GM19023 (cell line): ENCODE results near the gene UAP1L1.

Experiments
- ATAC-seq: cut with Tn5 transposase; IDR thresholded peaks from one replicate; pipeline ENCODE4 v1.9.1; 2021; ENCODE audit warnings: mild to moderate bottlenecking, moderate library complexity; ENCODE audit not compliant: unreplicated experiment

Gene UAP1L1

DNA sequence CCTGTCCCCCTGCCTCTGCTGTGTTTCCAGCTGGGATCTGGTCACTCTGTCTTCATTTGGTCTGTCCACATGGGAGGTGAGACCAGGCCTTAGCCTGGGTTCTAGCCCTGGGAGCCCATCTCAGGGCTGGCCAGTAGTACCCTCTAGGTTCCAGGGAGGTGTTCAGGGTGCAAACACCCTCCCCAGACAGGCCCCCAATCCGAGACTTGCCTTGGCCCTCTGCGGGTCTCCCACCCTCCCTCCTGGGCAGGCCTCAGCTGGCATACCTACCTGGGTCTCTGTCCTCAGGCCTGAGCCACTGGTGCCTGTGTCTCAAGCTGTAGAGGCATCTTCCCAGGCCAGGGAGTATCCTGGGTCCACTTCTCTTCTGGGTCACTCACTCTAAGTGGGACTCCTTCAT, 6.0 kb upstream of the UAP1L1 start:
- no peak for ATAC-seq

DNA sequence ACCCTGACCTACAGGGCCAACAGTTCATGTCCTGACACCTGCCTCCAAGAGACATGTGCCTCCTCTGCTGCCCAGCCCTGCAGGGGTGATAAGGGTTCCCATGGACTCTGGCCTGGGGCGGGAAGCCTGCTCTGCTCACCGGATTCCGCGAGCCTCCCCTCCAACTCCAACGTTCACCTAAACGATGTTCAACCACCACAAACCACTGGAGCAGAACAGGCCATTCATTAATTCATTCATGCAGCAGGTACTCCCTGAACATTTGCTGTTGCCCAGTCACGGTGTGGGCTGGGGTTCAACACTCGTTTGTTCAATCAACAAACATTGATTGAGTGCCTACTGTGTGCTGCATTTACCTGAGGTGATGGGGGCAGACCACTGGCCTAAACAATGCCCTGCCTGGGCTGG, 3.3 kb upstream of the UAP1L1 start:
- no peak for ATAC-seq

DNA sequence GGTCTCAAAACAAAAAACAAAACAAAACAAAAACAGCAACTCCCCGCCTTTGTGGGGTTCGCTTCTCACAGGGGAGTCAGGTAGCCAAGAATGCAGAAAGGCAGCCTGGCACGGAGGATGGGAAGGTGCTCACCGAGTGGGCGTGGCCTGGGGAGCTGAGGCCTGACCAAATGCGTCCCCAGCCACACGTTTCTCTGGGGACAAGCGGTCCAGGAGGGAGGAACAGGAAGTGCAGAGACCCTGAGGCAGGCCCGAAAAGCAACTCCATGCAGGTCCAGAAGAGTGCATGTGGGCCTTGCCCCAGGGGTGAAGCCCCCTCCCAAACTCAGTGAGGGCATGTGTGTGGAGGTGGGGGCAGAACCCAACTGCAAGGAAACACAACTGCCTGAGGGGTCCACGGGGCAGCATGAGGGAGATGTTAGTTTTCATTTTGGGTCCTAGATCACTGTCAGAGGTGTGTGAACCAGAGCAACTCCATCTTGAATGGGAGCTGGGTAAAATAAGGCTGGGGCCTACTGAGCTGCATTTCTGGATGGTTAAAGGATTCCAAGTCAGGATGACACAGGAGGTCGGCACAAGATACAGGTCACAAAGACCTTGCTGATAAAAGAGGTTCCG, 2.6 kb upstream of the UAP1L1 start:
- ATAC-seq, result no peak

GRCh38 chr9:137075275-137075775, 2.0 kb upstream of the UAP1L1 start:
- no peak for ATAC-seq

DNA sequence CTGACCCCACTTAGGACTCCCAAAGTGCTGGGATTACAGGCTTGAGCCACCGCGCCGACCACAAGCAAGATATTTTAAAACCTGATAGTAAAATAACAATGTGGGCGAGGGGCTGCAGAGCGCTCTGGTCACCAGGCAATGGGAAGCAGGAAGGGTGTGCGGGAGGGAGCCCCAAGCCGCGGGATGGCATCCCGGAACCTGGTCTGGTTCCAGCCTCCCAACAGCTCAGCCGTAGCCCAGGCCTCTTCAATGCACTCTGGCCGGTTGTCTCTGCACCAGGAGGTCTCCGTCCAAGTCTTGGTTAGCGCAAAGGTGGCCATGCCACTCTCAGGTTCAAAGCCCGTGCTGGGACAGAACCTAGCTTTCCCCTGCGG, 694 bp upstream of the UAP1L1 start:
- no peak for ATAC-seq

GRCh38 chr9:137077758-137078693, 709 bp downstream of the UAP1L1 start:
- ATAC-seq, result peak; percentile 17

GRCh38 chr9:137078701-137079400, 1.5 kb downstream of the UAP1L1 start:
- no peak for ATAC-seq

DNA sequence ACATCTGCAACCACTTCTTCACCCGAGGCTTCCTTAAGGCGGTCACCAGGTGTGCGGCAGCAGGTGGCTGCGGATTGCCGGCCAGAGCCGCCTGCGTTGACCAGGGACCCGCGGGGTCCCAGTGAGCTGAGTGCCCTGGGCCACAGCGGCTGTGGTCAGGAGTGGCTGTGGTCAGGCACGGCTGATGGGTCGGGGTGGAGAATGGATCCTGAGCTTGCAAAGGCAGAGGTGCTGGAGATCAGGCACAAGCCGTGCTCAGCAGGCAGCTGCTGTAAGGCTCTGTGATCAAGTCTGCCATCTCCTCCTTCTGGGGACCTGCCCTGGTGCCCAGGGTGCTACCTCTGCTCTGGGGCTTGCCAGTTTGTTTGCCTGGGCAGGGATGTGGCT, 2.1 kb downstream of the UAP1L1 start:
- no peak for ATAC-seq

DNA sequence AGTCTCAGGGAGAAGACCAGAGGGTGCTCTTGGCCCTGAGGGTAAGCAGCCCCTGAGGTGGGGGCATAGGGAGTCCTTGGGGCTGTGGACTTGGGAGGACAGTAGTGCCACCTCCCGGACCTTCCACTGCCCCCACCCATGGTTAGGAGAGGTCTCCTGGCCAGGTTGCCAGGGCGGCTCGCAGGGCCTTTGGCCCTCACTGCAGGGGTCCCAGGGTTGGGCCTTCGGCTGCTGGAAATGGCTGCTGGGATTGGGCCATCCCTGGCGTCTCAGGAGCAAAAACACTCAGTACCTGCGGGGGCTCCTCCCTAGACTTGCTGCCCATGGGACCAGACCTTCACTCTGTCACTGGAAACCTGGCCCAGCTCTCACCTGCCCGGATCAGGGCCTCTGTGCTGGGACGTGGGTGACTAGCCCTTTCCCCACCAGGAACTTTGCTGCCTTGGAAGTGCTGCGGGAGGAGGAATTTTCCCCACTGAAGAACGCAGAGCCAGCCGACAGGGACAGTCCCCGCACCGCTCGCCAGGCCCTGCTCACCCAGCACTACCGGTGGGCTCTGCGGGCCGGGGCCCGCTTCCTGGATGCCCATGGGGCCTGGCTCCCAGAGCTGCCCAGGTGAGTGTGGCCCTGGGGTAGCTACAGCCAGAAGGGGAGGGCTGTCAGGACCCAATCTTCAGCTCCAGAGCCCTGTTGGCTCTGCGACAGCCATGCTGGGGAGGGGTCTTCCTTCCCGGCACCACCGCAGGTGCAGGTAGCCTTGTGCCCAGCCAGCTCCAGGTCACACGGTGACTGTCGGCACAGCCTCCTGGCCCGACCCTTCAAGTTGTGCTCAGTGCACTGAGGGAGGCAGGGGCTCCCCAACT, 3.2 kb downstream of the UAP1L1 start:
- ATAC-seq, result no peak

DNA sequence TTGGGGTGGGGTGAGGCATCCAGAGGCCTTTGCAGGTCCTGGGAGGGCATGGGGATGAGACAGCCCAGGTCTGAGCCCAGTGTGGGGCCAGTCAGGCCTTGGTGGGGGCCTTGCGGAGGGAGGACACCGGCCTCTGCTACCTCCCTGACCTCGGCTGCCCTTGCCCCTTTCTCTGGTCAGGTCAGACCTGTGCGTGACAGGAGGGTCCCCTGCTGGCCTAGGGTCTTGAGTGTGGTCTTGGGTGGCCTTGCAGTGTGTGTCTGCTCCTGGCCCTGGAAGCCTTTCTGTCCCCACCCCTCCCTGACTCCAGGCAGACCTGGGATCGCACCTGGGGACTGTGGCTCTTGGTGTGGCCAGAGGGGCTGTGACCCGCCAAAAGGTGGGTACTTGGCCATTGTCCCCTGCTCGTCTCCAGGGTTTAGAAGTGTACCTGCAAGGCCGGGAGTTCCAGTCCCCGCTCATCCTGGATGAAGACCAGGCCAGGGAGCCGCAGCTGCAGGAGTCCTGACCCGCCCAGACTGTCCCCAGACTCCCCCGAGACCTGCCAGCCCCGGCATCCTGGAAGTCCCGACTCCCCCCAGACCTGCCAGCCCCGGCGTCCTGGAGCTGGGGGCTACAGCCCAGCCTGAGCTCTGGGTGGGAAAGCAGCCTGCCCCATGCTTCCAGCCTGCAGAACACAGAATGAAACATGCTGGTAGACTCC, 5.1 kb downstream of the UAP1L1 start:
- ATAC-seq, result no peak

DNA sequence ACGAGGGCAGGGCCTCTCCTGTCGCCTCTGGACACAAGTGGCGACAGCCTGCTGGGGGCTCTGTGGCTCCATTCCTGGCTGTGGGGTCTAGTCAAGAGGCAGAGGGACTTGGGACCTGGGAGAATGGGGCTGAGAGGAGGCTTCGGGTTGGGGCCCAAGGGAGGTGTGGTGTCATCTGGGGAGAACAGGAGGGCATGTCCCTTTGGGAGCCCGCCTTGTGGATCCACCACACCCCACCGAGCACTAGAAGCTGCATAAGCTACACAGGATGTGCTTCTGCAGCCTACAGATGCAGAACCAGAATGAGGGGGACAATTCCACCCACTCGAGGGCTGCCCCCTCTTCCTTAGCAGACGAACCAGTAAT, 5.6 kb downstream of the UAP1L1 start:
- no peak for ATAC-seq

DNA sequence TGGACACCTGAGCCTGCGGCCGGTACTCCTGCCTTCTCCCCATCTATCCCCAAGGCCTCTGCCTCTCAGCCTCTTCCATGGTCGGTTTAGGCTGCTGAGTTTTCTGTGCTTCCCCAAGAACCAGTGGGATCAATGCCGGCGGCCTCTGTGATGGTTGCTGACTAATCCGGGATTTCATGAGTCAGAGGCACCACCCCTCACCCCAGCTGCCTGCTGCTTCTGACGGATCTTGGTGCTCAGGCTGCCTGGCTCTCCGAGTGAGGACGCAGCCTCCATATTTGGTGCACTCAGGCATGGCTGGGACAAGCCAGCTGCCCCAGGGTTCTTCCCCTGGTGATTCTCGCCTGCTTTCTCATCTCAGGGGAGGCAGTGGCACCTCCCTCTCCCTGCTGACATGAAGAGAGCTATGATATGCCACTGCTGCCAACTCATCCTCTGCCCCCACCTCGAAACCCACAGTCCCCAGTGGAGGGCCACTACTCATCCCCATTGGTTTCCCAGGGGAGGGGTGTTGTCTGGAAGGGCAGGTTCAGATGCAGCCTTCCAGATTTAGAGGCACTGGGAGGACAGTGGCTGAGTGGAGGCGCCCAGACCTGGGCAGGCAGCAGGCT, 6.2 kb downstream of the UAP1L1 start:
- no peak for ATAC-seq

GRCh38 chr9:137084526-137084925, 7.2 kb downstream of the UAP1L1 start:
- no peak for ATAC-seq

GRCh38 chr9:137085920-137086530, 8.7 kb downstream of the UAP1L1 start:
- ATAC-seq, result peak; percentile 6

- ATAC-seq, result peak; percentile 85
Measured at GRCh38 chr9:137086531-137087408, 9.5 kb downstream of the UAP1L1 start, which contains the start of gene MAN1B1. Gene MAN1B1, plus strand, starts transcription at chr9:137086985. Its CDS starts 15 bp downstream, at chr9:137087000.

GRCh38 chr9:137087409-137087925, 10.2 kb downstream of the UAP1L1 start:
- ATAC-seq, result peak; percentile 0

- no peak for ATAC-seq
Measured at GRCh38 chr9:137088121-137088520, 10.8 kb downstream of the UAP1L1 start.
